H54 (cell line): ENCODE measurements around the gene NPY4R2.
"Not testable (repeated sequence)": the region's sequence is repeated elsewhere in the genome, so short reads cannot be mapped to it uniquely, and the experiment has no call there.

ENCODE experiments used
- DNase-seq: peaks from one replicate; pipeline ENCODE4 v3.0.0; 2011; ENCODE audit warnings: low spot score, mixed read lengths; ENCODE audit not compliant: insufficient read length
- FAIRE-seq: peaks from 3 replicates; lab custom pipeline; 2011; peaks lifted over from hg19 to GRCh38; lab: Jason Lieb, UNC

The NPY4R2 gene

GRCh38 chr10:47927147-47927916 is 8.9 kb downstream of the NPY4R2 start:
- FAIRE-seq, DNase-seq: not testable (repeated sequence)

DNA sequence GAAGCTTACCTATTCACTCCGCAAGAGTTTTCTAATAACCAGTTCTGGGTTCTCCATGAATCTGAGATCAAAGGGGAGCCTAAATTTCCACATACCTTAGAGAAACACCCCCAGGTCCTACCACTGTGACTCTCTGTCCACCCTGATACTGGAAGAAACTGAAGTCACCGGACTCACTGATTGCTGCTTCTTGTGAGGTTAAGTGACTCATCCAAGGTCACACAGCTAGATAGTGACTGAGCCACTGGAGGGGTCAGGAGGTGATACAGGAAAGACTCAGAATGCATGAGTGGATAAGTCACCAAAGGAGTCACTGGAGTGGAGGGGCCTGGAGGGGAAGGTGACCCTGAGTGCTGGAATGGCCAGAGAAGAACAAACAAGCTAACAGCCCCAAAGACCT is 9.8 kb downstream of the NPY4R2 start:
- not testable (repeated sequence) for FAIRE-seq, DNase-seq

GRCh38 chr10:47932824-47933223 is 14.4 kb downstream of the NPY4R2 start:
- DNase-seq, FAIRE-seq: not testable (repeated sequence)

GRCh38 chr10:47933462-47933861 is 15.0 kb downstream of the NPY4R2 start:
- not testable (repeated sequence) for DNase-seq, FAIRE-seq

GRCh38 chr10:47936772-47937228 is 18.3 kb downstream of the NPY4R2 start:
- DNase-seq, FAIRE-seq: not testable (repeated sequence)

DNA sequence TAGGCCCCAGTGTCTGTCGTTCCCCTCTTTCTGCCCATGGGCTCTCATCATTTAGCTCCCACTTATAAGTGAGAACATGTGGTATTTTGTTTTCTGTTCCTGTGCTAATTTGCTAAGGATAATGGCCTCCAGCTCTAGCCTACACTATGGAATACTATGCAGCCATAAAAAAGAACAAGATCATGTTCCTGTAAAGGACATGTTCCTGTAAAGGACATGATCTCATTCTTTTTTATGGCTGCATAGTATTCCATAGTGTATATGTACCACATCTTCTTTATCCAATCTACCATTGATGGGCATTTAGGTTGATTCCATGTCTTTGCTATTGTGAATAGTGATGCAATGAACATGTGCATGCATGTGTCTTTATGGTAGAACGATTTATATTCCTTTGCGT is 19.2 kb downstream of the NPY4R2 start:
- not testable (repeated sequence) for DNase-seq, FAIRE-seq

- not testable (repeated sequence) for FAIRE-seq, DNase-seq
Observed at GRCh38 chr10:47940821-47941220, 22.4 kb downstream of the NPY4R2 start.

DNA sequence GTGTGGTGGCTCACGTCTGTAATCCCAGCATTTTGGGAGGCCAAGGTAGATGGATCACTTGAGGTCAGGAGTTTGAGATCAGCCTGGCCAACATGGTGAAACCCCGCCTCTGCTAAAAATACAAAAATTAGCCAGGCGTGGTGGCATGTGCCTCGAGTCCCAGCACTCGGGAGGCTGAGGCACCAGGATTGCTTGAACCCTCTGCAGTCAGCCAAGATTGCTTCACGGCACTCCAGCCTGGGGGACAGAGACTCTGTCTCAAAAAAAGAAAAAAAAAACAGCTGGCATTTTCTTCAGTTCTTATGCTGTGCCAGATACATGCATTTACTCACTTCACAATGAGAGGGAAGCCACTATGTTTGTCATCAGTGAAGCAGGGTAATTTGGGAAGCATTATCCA is 22.9 kb downstream of the NPY4R2 start:
- not testable (repeated sequence) for DNase-seq, FAIRE-seq

DNA sequence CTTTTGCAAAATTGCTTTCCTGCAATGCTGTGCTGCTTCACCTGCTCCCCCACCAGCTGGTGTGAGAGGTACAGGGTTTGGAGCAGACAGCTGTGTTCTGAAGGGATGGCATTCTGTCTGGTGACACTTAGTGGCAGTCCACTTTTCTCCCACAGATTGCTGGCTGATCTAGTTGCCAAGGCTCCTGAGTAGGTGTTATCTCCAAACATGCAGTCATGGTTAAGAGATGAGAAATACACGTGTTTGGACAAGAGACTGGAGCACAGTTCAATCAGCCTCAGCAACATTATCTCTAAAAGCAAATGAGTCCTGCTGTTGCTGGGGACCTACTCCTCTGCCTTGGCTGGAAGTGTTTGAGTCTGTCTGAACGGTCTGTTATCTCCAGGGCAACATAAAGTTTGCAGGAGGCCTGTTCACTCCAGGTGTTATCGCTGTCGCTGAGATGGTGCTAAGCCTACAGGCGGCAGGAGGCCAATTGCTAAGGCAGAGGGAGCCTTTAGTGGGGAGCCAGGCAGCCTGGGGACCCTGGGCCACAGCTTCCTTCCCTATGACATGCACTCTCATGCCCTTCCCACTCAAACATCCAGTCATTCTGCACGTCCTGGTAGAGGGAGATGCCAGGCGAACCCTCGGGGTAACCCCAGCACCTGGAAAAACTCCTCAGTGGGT is 24.0 kb downstream of the NPY4R2 start:
- not testable (repeated sequence) for FAIRE-seq, DNase-seq

- DNase-seq, FAIRE-seq: not testable (repeated sequence)
Observed at GRCh38 chr10:47943328-47943727, 24.9 kb downstream of the NPY4R2 start.

DNA sequence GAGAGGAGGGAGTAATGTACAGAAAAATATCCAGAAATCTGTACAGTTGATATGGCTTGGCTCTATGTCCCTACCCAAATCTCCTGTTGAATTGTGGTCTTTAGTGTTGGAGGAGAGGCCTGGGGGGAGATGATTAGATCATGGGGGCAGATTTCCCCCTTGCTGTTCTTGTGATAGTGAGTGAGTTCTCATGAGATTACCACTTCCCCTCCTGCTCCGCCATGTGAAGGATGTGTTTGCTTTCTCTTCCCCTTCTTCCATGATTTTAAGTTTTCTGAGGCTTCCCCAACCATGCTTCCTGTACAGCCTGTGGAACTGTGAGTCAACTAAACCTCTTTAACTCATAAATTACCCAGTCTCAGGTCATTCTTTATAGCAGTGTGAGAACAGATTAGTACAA is 29.0 kb downstream of the NPY4R2 start:
- DNase-seq, FAIRE-seq: not testable (repeated sequence)

- not testable (repeated sequence) for FAIRE-seq, DNase-seq
Observed at GRCh38 chr10:47957158-47957557, 38.7 kb downstream of the NPY4R2 start.

DNA sequence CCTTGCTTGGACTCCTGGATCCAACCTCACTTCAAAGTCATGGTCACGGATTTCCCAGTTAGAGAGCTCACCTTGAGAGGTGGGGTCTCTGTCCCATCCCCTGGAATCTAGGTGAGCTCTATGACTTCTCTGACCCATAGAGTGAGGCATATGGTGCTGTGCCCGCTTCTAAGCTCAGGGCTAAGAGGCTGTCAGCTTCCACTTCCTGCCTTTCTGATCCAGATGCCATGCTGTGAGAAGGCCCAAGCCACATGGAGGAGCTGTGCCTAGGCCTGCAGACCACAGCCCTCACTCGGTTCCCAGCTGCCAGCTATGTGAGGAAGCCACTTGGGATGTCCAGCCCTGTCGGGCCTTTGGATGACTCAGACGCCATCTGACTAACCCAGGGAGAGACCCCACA is 41.2 kb downstream of the NPY4R2 start:
- FAIRE-seq, DNase-seq: not testable (repeated sequence)

DNA sequence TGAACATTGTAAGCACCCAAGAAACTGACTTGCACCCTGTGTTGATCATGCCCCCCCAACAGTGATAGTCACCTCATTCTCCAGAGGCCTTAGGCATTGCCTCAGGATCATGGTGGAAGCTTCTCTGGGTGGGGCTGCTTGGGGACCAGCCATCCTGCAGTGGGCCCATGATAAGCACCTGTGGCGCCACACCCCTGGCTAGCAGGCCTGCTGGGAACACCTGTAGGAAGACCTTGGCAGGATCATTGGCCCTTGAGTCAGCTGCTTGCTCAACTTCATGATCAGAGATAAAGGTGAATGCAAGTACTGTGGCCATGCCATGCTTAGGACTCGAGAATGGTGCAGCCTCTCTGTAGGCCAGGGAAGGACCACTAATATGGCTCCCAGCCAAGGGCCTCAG is 42.2 kb downstream of the NPY4R2 start:
- not testable (repeated sequence) for FAIRE-seq, DNase-seq

DNA sequence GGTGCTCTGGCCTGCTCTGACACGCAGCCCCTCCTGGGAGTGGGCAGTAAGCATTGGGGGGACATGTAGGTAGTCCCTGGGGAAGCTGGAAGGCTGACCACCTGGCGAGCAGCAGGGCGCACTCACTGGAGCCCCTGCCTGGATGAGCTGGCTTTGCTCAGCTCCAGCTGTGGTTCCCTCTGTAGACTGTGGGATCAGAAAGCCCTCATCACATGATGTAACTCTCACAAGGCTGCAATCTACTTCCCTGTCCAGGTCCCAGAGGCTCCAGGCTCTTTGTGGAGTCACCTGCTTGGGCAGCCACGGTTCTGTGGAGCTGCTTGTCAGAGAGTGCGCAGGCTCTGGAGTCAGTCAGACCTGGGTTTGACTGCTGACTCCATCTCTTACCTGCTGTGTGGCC is 44.3 kb downstream of the NPY4R2 start:
- FAIRE-seq, DNase-seq: not testable (repeated sequence)

- not testable (repeated sequence) for DNase-seq, FAIRE-seq
Observed at GRCh38 chr10:47964280-47965063, 46.0 kb downstream of the NPY4R2 start.

- not testable (repeated sequence) for FAIRE-seq, DNase-seq
Observed at GRCh38 chr10:47968988-47969387, 50.5 kb downstream of the NPY4R2 start.

GRCh38 chr10:47970047-47970446 is 51.6 kb downstream of the NPY4R2 start:
- DNase-seq, FAIRE-seq: not testable (repeated sequence)

DNA sequence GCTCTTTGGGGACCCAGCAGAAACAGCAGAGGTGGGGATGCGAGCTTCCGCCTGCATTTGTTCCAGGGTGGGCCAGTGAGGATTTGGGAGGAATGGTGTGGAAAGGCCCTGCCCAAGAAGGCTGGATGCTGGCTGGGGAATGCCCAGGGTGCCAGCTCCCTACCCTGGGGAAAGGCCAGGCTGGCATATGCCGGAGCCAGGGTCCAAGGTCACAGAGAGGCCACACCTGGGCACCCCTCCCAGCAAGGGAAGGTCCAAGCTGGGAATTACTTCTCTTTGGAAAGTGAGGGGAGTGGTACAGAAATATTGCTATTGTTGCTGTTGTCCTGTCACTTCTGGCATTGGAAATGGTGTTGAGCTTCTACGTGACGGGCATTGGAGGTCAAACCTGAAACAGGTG is 53.1 kb downstream of the NPY4R2 start:
- FAIRE-seq, DNase-seq: not testable (repeated sequence)

- not testable (repeated sequence) for FAIRE-seq, DNase-seq
Observed at GRCh38 chr10:47972077-47972476, 53.6 kb downstream of the NPY4R2 start.
